Measurements from ENCODE around the gene PRAC1. TPM values are rescaled to one million over a fixed set of nuclear protein-coding genes. Genes with fewer than 3 reads are reported as not detected.

PRAC1 gene
- polyA plus RNA-seq, 4 donors, result not detected

DNA sequence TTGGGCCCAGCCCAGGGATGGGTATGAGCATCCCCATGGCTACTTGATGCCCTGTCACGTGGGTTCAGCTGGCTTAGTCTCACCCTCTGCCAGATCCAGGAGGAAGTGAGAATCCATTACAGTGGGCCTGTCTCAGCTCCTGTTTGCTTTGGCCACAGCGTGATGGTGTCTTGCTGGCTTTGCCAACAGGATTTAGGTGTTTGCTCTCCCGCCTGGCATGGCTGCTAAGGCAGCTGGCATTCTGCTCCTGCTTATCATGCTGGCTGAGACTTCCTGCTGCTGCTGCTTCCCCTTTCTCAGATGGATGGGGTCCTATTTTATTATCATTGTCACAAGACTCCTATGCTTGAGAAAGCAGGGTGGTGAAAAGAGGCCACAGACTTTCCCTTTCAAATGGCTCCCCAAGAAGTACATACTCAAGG lies 34.5 kb upstream of the PRAC1 start:
- H3K36me3 ChIP-seq (ENCODE audit: control insufficient read depth in 3 of 3, insufficient read depth in 2 of 3, low read depth in 1 of 3, low read length in 3 of 3), result no peaks in the 10 kb centered on the region
- no peaks in the 10 kb centered on the region for H3K9me3 ChIP-seq (ENCODE audit: control insufficient read depth in 2 of 2, insufficient read depth in 1 of 2, low read depth in 1 of 2, low read length in 1 of 2)
- DNase-seq (no peak), FAIRE-seq (no peak)
- H3K27ac ChIP-seq (ENCODE audit: low read depth in 1 of 3, low read length in 2 of 3), result no peak overlapping the region
- peaks cover 0 to 72% (median 49%) of the 10 kb centered on the region in 3 donors for H3K27me3 ChIP-seq (ENCODE audit: control insufficient read depth in 3 of 3, insufficient read depth in 3 of 3, low read length in 3 of 3)
- 25 to 46% (median 25%) methylated on average over 3 of the region's 3 CpGs for WGBS, 3 donors
- no peaks in the 10 kb centered on the region for H3K4me1 ChIP-seq (ENCODE audit: control insufficient read depth in 3 of 3, insufficient read depth in 2 of 3, low read depth in 1 of 3, low read length in 2 of 3)
- no peak overlapping the region for H3K4me3 ChIP-seq (ENCODE audit: low read depth in 1 of 3, low read length in 3 of 3)

DNA sequence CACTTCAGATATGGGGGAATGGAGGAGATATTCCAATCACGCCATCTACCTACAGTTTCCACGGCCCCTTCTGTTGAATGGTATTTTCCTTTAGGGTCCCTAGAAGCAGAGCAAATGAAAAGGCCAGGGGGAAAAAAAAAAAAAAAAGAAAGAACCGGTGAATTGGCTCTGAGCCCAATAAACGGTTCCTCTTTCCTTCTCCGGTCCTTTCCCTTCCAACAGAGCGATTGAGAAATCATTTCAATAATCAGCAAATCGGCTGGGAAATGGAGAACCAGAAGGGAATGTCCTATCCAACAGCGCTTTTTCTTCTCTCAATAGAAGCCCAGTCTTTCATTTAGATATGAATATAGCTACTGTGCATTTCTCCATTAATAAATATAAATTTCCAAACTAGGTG lies 33.0 kb upstream of the PRAC1 start:
- Histone ChIP-seq H3K4me1 (ENCODE audit: control insufficient read depth in 3 of 3, insufficient read depth in 2 of 3, low read depth in 1 of 3, low read length in 2 of 3) (no peaks in the 10 kb centered on the region), H3K9me3 (ENCODE audit: control insufficient read depth in 2 of 2, insufficient read depth in 1 of 2, low read depth in 1 of 2, low read length in 1 of 2) (no peaks in the 10 kb centered on the region), H3K27ac (ENCODE audit: low read depth in 1 of 3, low read length in 2 of 3) (no peak overlapping the region), H3K4me3 (ENCODE audit: low read depth in 1 of 3, low read length in 3 of 3) (no peak overlapping the region), H3K36me3 (ENCODE audit: control insufficient read depth in 3 of 3, insufficient read depth in 2 of 3, low read depth in 1 of 3, low read length in 3 of 3) (no peaks in the 10 kb centered on the region), H3K27me3 (ENCODE audit: control insufficient read depth in 3 of 3, insufficient read depth in 3 of 3, low read length in 3 of 3) (peaks cover 0 to 87% (median 54%) of the 10 kb centered on the region in 3 donors)
- DNase-seq (no peak), FAIRE-seq (no peak)
- 14 to 18% (median 18%) methylated on average over 8 of the region's 8 CpGs for WGBS, 3 donors

DNA sequence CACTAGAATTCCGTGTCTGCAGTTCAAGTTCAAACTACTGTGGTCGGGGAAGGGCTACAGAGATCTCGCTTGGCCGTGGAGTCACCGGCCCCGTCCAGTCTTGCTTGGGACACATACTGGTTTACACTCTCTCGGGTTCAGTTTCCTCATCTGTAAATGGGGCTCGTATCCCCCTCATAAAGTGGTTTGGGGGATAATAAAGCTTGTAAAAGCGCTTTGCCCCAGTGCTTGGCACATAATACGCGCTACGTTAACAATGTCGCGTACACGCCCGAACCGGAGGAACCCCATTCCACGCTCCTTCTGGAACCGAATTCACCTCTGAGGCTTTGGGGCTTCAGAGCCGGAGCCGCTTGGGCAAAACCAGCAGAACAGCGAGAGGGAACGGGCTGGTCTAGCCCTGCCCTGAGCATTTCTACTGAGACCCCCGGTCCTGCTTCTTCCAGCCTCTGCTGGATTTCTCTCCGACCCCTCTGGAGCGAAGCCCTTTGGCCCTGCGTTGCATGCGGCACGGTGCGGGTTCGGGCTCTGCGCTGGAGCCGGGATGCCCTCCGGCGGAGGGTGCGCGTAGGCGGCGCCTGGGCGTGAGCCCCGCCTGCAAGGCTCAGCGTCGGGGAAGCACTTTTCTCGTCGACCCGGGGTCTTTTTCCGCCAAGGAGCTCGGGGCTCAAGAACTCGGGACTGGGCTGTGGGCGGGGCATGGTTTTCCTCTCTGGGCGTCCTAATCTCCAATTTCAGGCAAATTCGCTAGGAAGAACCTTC lies 32.4 kb upstream of the PRAC1 start:
- Histone ChIP-seq H3K9me3 (ENCODE audit: control insufficient read depth in 2 of 2, insufficient read depth in 1 of 2, low read depth in 1 of 2, low read length in 1 of 2) (no peaks in the 10 kb centered on the region), H3K4me1 (ENCODE audit: control insufficient read depth in 3 of 3, insufficient read depth in 2 of 3, low read depth in 1 of 3, low read length in 2 of 3) (no peaks in the 10 kb centered on the region), H3K27me3 (ENCODE audit: control insufficient read depth in 3 of 3, insufficient read depth in 3 of 3, low read length in 3 of 3) (peaks cover 0 to 94% (median 61%) of the 10 kb centered on the region in 3 donors), H3K27ac (ENCODE audit: low read depth in 1 of 3, low read length in 2 of 3) (no peak overlapping the region), H3K4me3 (ENCODE audit: low read depth in 1 of 3, low read length in 3 of 3) (no peak overlapping the region), H3K36me3 (ENCODE audit: control insufficient read depth in 3 of 3, insufficient read depth in 2 of 3, low read depth in 1 of 3, low read length in 3 of 3) (no peaks in the 10 kb centered on the region)
- DNase-seq (no peak), FAIRE-seq (no peak)
- 8 to 22% (median 18%) methylated on average over 38 to 52 of the region's 52 CpGs for whole genome bisulfite sequencing, 3 donors

DNA sequence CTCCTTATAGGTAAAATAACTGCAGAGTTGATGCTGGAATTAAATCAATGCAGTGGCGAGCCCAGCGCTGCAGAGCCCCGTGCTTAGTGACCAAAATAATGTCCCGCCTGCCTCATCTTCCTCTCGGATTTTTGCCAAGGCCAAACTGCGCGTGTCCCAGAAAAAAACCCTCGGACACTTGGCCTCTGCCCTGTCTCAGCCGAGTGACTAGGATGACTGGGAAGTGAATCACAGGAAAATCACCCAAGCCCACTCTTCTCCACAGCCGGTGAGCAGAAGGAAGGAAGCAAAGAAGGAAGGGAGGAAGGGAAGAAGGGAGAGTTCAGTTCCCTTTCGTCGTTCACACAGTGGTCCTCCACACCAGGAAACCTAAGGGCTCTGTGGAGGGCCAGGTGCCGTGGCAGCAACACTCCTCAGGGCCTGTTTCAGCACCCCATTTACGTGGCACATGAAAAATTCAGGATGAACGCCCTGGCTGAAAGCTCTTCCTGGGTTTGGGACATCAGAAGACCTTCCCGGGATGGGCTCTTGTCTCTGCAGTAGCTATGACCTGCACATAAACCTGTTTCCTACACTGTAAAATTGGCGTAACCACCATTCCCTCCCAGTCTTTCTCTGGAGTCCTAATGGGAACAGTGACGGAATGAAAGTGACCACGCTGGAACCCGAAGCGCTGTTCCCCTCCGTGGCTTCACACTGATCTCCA lies 31.6 kb upstream of the PRAC1 start:
- H3K36me3 ChIP-seq (ENCODE audit: control insufficient read depth in 3 of 3, insufficient read depth in 2 of 3, low read depth in 1 of 3, low read length in 3 of 3), result no peaks in the 10 kb centered on the region
- no peak overlapping the region for H3K4me3 ChIP-seq (ENCODE audit: low read depth in 1 of 3, low read length in 3 of 3)
- no peaks in the 10 kb centered on the region for H3K9me3 ChIP-seq (ENCODE audit: control insufficient read depth in 2 of 2, insufficient read depth in 1 of 2, low read depth in 1 of 2, low read length in 1 of 2)
- H3K27me3 ChIP-seq (ENCODE audit: control insufficient read depth in 3 of 3, insufficient read depth in 3 of 3, low read length in 3 of 3), result peaks cover 0 to 97% (median 64%) of the 10 kb centered on the region in 3 donors
- WGBS, 3 donors, result 14 to 22% (median 17%) methylated on average over 22 of the region's 22 CpGs
- no peak overlapping the region for H3K27ac ChIP-seq (ENCODE audit: low read depth in 1 of 3, low read length in 2 of 3)
- DNase-seq (no peak), FAIRE-seq (no peak)
- no peaks in the 10 kb centered on the region for H3K4me1 ChIP-seq (ENCODE audit: control insufficient read depth in 3 of 3, insufficient read depth in 2 of 3, low read depth in 1 of 3, low read length in 2 of 3)

DNA sequence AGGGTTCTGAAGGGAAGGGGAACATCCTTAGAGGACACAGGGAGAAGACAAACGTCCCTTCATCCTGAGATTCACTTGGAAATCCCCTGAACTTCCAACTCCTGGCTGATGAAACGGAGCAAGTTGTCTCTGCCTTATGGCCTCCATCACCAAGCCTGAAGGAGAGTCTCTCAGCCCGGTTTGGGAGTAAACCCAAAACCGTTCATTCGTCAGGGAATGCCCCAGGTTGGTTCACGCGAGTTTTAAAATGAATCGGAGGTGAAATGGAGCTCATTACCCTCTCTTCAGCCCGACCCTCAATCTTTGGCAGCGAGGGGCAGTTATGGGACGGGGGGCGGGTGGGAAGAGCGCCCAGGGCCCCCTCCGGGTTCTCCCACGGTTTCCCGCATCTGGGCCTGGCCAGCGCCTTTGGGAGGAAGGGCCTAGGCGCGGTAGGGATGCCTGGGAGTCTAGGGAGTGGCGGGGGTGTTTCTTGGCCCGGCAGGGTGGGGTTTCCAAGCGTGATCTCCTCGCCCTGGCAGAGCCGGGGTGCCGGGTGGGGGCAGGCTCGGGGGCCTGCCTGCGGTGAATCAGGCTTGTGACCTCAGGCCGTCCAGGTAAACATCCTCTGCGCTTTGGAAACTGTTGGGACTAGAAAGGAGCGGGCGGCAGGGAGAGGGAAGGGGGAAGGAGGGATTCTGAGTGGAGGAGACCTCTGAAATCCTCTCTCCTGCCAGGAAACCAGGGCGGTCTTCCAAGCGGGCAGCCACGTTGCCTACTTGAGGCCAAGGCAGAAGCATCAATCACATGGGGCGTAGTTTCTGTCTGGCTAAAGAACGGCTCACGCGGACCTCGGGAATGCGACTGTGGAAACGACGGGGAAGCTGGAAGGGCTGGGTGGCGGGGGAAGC lies 30.3 kb upstream of the PRAC1 start:
- no peak overlapping the region for H3K4me3 ChIP-seq (ENCODE audit: low read depth in 1 of 3, low read length in 3 of 3)
- H3K27ac ChIP-seq (ENCODE audit: low read depth in 1 of 3, low read length in 2 of 3), result no peak overlapping the region
- H3K36me3 ChIP-seq (ENCODE audit: control insufficient read depth in 3 of 3, insufficient read depth in 2 of 3, low read depth in 1 of 3, low read length in 3 of 3), result no peaks in the 10 kb centered on the region
- H3K4me1 ChIP-seq (ENCODE audit: control insufficient read depth in 3 of 3, insufficient read depth in 2 of 3, low read depth in 1 of 3, low read length in 2 of 3), result no peaks in the 10 kb centered on the region
- no peak for DNase-seq
- no peaks in the 10 kb centered on the region for H3K9me3 ChIP-seq (ENCODE audit: control insufficient read depth in 2 of 2, insufficient read depth in 1 of 2, low read depth in 1 of 2, low read length in 1 of 2)
- WGBS, 3 donors, result 6 to 8% (median 7%) methylated on average over 43 of the region's 43 CpGs
- no peak for FAIRE-seq
- peaks cover 0 to 96% (median 62%) of the 10 kb centered on the region in 3 donors for H3K27me3 ChIP-seq (ENCODE audit: control insufficient read depth in 3 of 3, insufficient read depth in 3 of 3, low read length in 3 of 3)

DNA sequence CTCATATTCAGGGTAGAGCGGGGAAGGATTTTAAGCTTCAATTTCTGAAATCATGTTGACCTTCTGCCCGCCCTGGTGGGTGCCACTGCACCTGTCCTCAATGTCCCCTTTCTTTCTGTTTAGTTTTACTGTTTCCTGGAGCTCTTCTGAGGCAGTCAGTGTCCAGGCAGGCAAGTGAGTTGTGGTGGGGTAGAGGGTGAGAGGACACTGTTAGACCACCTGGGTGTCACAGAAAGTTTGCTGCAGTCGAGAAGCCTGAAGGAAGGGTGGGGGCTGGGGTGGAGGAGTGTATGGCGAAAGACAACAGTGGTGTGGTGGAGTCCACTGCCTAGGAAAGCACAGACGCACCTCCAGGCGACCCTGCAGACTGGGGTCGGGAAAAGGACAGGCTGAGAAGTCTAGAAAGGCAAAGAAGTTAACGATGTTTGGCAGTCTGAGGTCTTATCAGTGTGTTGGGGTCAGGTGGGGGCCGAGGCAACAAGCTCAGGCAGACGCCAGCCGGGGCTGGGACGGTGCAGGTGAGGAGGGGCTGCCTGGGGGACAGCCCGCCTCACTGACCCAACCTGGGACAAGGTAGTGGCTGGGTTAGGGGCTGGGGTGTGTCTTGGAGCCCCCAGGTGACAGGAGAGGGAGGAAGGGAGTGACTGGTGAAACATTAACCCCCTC lies 29.5 kb upstream of the PRAC1 start:
- H3K27me3 ChIP-seq (ENCODE audit: control insufficient read depth in 3 of 3, insufficient read depth in 3 of 3, low read length in 3 of 3), result peaks cover 0 to 96% (median 64%) of the 10 kb centered on the region in 3 donors
- no peak overlapping the region for H3K27ac ChIP-seq (ENCODE audit: low read depth in 1 of 3, low read length in 2 of 3)
- FAIRE-seq (no peak), DNase-seq (no peak)
- no peaks in the 10 kb centered on the region for H3K9me3 ChIP-seq (ENCODE audit: control insufficient read depth in 2 of 2, insufficient read depth in 1 of 2, low read depth in 1 of 2, low read length in 1 of 2)
- no peaks in the 10 kb centered on the region for H3K4me1 ChIP-seq (ENCODE audit: control insufficient read depth in 3 of 3, insufficient read depth in 2 of 3, low read depth in 1 of 3, low read length in 2 of 3)
- 5 to 14% (median 8%) methylated on average over 13 of the region's 13 CpGs for WGBS, 3 donors
- H3K36me3 ChIP-seq (ENCODE audit: control insufficient read depth in 3 of 3, insufficient read depth in 2 of 3, low read depth in 1 of 3, low read length in 3 of 3), result no peaks in the 10 kb centered on the region
- H3K4me3 ChIP-seq (ENCODE audit: low read depth in 1 of 3, low read length in 3 of 3), result no peak overlapping the region

DNA sequence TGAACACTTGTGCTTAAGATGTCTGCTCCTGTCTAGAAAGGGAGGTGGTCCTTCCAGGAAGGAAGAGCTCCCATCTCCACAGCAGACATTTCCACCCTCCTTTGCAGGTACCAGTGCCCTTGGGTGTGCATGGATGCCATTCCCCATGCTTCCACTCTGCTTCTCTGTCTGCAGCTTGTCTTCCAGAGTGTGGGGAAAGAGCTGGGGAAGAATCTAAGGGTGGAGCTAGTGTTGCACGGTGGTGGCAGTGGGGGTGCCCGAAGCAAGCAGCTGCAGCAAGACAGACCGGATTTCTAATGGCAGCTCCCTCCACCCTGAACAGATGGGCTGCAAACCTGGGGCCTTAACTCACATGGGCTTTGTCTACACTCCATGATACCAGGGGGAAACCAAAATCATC lies 28.9 kb upstream of the PRAC1 start:
- Histone ChIP-seq H3K9me3 (ENCODE audit: control insufficient read depth in 2 of 2, insufficient read depth in 1 of 2, low read depth in 1 of 2, low read length in 1 of 2) (no peaks in the 10 kb centered on the region), H3K27ac (ENCODE audit: low read depth in 1 of 3, low read length in 2 of 3) (no peak overlapping the region), H3K36me3 (ENCODE audit: control insufficient read depth in 3 of 3, insufficient read depth in 2 of 3, low read depth in 1 of 3, low read length in 3 of 3) (no peaks in the 10 kb centered on the region), H3K27me3 (ENCODE audit: control insufficient read depth in 3 of 3, insufficient read depth in 3 of 3, low read length in 3 of 3) (peaks cover 0 to 96% (median 67%) of the 10 kb centered on the region in 3 donors), H3K4me3 (ENCODE audit: low read depth in 1 of 3, low read length in 3 of 3) (no peak overlapping the region), H3K4me1 (ENCODE audit: control insufficient read depth in 3 of 3, insufficient read depth in 2 of 3, low read depth in 1 of 3, low read length in 2 of 3) (no peaks in the 10 kb centered on the region)
- no peak for FAIRE-seq
- WGBS, 3 donors, result 0 to 3% (median 2%) methylated on average over 3 of the region's 3 CpGs
- no peak for DNase-seq

All from small intestine (tissue), 7 donors.